ENCODE measurements around the gene CGB5. TPM values are rescaled to one million over a fixed set of nuclear protein-coding genes. Genes with fewer than 3 reads are reported as not detected.
"Not testable (repeated sequence)": the region's sequence is repeated elsewhere in the genome, so short reads cannot be mapped to it uniquely, and the experiment has no call there.

Gene CGB5
- total RNA-seq, 1 donor from 2014 or later: 3.7 TPM

GRCh38 chr19:49056101-49056901 lies 12.7 kb downstream of the CGB5 start:
- Mint-ChIP-seq H3K27me3 (ENCODE audit: low read depth) (peaks cover 26% of the 10 kb centered on the region), H3K27ac (no peak overlapping the region), H3K4me3 (peak overlapping the region; percentile 70), H3K9me3 (no peaks in the 10 kb centered on the region), H3K36me3 (peaks cover 4% of the 10 kb centered on the region), H3K4me1 (peaks cover 18% of the 10 kb centered on the region)
- TF ChIP-seq CTCF (IDR thresholded peaks at IDR 0.05; ENCODE audit: unreplicated experiment): peak; percentile 17
- peak in 1 of 2 experiments; percentile 72 for DNase-seq (ENCODE audit: low spot score in 2 of 2, unreplicated experiment in 2 of 2)

- not testable (repeated sequence) for DNase-seq (ENCODE audit: low spot score in 2 of 2, unreplicated experiment in 2 of 2); H3K36me3 Mint-ChIP-seq; H3K9me3 Mint-ChIP-seq; H3K27ac Mint-ChIP-seq
- Mint-ChIP-seq H3K4me3 (peak overlapping the region; percentile 70), H3K4me1 (peaks cover 18% of the 10 kb centered on the region), H3K27me3 (ENCODE audit: low read depth) (peaks cover 26% of the 10 kb centered on the region)
Observed at GRCh38 chr19:49056902-49057596, 13.4 kb downstream of the CGB5 start.

- peaks cover 26% of the 10 kb centered on the region for H3K27me3 Mint-ChIP-seq (ENCODE audit: low read depth)
- no peak for TF ChIP-seq CTCF (IDR thresholded peaks at IDR 0.05; ENCODE audit: unreplicated experiment)
Observed at GRCh38 chr19:49057636-49058234, 14.1 kb downstream of the CGB5 start, which contains the start of gene CGB7. Gene CGB7, minus strand, starts transcription at chr19:49057749. Its CDS starts 2,374 bp downstream, at chr19:49055375.

GRCh38 chr19:49058562-49058961 lies 14.9 kb downstream of the CGB5 start:
- no peak overlapping the region for H3K27ac Mint-ChIP-seq
- peaks cover 22% of the 10 kb centered on the region for H3K4me1 Mint-ChIP-seq
- peaks cover 4% of the 10 kb centered on the region for H3K36me3 Mint-ChIP-seq
- H3K27me3 Mint-ChIP-seq (ENCODE audit: low read depth): peaks cover 26% of the 10 kb centered on the region
- no peak for DNase-seq (ENCODE audit: low spot score in 2 of 2, unreplicated experiment in 2 of 2)
- peak overlapping the region; percentile 70 for H3K4me3 Mint-ChIP-seq
- TF ChIP-seq CTCF (IDR thresholded peaks at IDR 0.05; ENCODE audit: unreplicated experiment): no peak
- no peaks in the 10 kb centered on the region for H3K9me3 Mint-ChIP-seq

More at GRCh38 chr19:49057636-49058234, 14.1 kb downstream of the CGB5 start, which contains the start of gene CGB7:
- peaks cover 4% of the 10 kb centered on the region for H3K36me3 Mint-ChIP-seq
- H3K27ac Mint-ChIP-seq: no peak within 1 kb of the TSS
- peaks cover 18% of the 10 kb centered on the region for H3K4me1 Mint-ChIP-seq
- H3K4me3 Mint-ChIP-seq: peak within 1 kb of the TSS; percentile 70
- no peaks in the 10 kb centered on the region for H3K9me3 Mint-ChIP-seq
- DNase-seq (ENCODE audit: low spot score in 2 of 2, unreplicated experiment in 2 of 2): peak in 1 of 2 experiments; percentile 61

GRCh38 chr19:49059053-49059452 lies 15.4 kb downstream of the CGB5 start:
- Mint-ChIP-seq H3K36me3 (peaks cover 4% of the 10 kb centered on the region), H3K27me3 (ENCODE audit: low read depth) (peaks cover 25% of the 10 kb centered on the region), H3K4me3 (no peak overlapping the region), H3K27ac (no peak overlapping the region), H3K4me1 (peaks cover 27% of the 10 kb centered on the region), H3K9me3 (no peaks in the 10 kb centered on the region)
- no peak for TF ChIP-seq CTCF (IDR thresholded peaks at IDR 0.05; ENCODE audit: unreplicated experiment)
- no peak for DNase-seq (ENCODE audit: low spot score in 2 of 2, unreplicated experiment in 2 of 2)
